H1 (cell line): ENCODE measurements around the gene DHCR7. TPM values are rescaled to one million over a fixed set of nuclear protein-coding genes. Genes with fewer than 3 reads are reported as not detected.

Experiments
- CTCF ChIA-PET: fragments of 300-600 bp; sonication (Branson Sonifier 250); formaldehyde crosslinking; loops from one replicate; lab custom pipeline; 2021; ENCODE audit not compliant: partially characterized antibody; lab: Charles Lee
- POLR2A ChIA-PET: fragments of 300-600 bp; sonication (Branson Sonifier 250); formaldehyde crosslinking; loops from one replicate; lab custom pipeline; 2021; ENCODE audit warnings: inconsistent platforms; ENCODE audit not compliant: partially characterized antibody; lab: Charles Lee
- DNase-seq, 2 experiments: peaks; one replicate each; pipeline versions ENCODE4 v3.0.0 to v3.0.0-alpha.2; 2010 to 2022; ENCODE audit warnings: low spot score in 2 of 2, low read depth in 1 of 2, mixed read lengths in 1 of 2
- FAIRE-seq: peaks from 2 replicates; lab custom pipeline; 2011; peaks lifted over from hg19 to GRCh38; lab: Jason Lieb, UNC
- H2AFZ ChIP-seq: 2 replicates; pipeline ENCODE4 v1.8.1; 2012; ENCODE audit warnings: low read length, inconsistent platforms
- H2AK5ac ChIP-seq: 2 replicates; pipeline ENCODE4 v1.6.1; 2013; ENCODE audit warnings: low read depth, low read length
- H2BK120ac ChIP-seq: replicated peaks from 2 replicates; pipeline ENCODE3; 2013; ENCODE audit warnings: low read depth, low read length, inconsistent platforms
- H2BK12ac ChIP-seq: 2 replicates; pipeline ENCODE4 v1.6.1; 2013; ENCODE audit warnings: low read depth, low read length
- H2BK15ac ChIP-seq: 2 replicates; pipeline ENCODE4 v1.6.1; 2013; ENCODE audit warnings: low read length
- H2BK20ac ChIP-seq: 2 replicates; pipeline ENCODE4 v1.6.1; 2013; ENCODE audit warnings: low read length
- H2BK5ac ChIP-seq: 2 replicates; pipeline ENCODE4 v1.6.1; 2013; ENCODE audit warnings: low read depth, low read length
- H3K14ac ChIP-seq: 2 replicates; pipeline ENCODE4 v1.6.1; 2013; ENCODE audit warnings: inconsistent platforms; ENCODE audit not compliant: insufficient read length
- H3K18ac ChIP-seq: 2 replicates; pipeline ENCODE4 v1.6.1; 2013; ENCODE audit warnings: low read length; ENCODE audit errors: extremely low read depth
- H3K23ac ChIP-seq: 2 replicates; pipeline ENCODE4 v1.6.1; 2013; ENCODE audit warnings: inconsistent platforms; ENCODE audit not compliant: insufficient read length
- H3K23me2 ChIP-seq: 2 replicates; pipeline ENCODE4 v1.6.1; 2013; ENCODE audit warnings: low read depth, low read length
- H3K27ac ChIP-seq: 2 replicates; pipeline ENCODE4 v1.6.1; 2011; ENCODE audit warnings: low read depth, low read length, inconsistent platforms
- H3K27me3 ChIP-seq, 4 experiments: replicated peaks in 1 of 4; 1 replicate in 1 of 4; 2 replicates in 3 of 4; pipeline versions ENCODE4 v1.6.1 to v1.8.1; 2011 to 2013; ENCODE audit warnings: low read length in 3 of 4, mild to moderate bottlenecking in 3 of 4, inconsistent platforms in 2 of 4, mixed read lengths in 2 of 4, moderate library complexity in 1 of 4; ENCODE audit not compliant: control insufficient read depth in 3 of 4, insufficient read depth in 3 of 4; ENCODE audit errors: extremely low read depth in 1 of 4
- H3K36me3 ChIP-seq, 4 experiments: 2 replicates each; pipeline versions ENCODE4 v1.6.1 to v1.8.1; 2011 to 2013; ENCODE audit warnings: mild to moderate bottlenecking in 4 of 4, low read length in 3 of 4, moderate library complexity in 2 of 4, control low read depth in 1 of 4, inconsistent platforms in 1 of 4; ENCODE audit not compliant: insufficient read depth in 4 of 4, control insufficient read depth in 2 of 4
- H3K4ac ChIP-seq: replicated peaks from 2 replicates; pipeline ENCODE3; 2013; ENCODE audit warnings: low read length, low read depth, mixed read lengths, inconsistent platforms; ENCODE audit not compliant: insufficient read length
- H3K4me1 ChIP-seq, 4 experiments: replicated peaks in 1 of 4; 1 replicate in 1 of 4; 2 replicates in 3 of 4; pipeline versions ENCODE4 v1.6.1 to v1.8.1; 2011 to 2013; ENCODE audit warnings: low read length in 3 of 4, inconsistent platforms in 2 of 4, mixed read lengths in 1 of 4; ENCODE audit not compliant: insufficient read depth in 4 of 4, control insufficient read depth in 3 of 4
- H3K4me2 ChIP-seq, 2 experiments: 2 replicates each; pipeline versions ENCODE4 v1.6.1 to v1.8.1; 2011 to 2013; ENCODE audit warnings: low read depth in 2 of 2, low read length in 2 of 2, control low read depth in 1 of 2, inconsistent platforms in 1 of 2, mild to moderate bottlenecking in 1 of 2; ENCODE audit not compliant: insufficient read depth in 1 of 2
- H3K4me3 ChIP-seq, 4 experiments: fragments of 200-600, 300-600 bp in 1 of 4; sonication (generic), shearing (Covaris generic), sonication (Bioruptor Twin) in 1 of 4; 2 replicates each; pipeline versions ENCODE4 v1.5.1 to v1.8.1; 2011 to 2016; ENCODE audit warnings: low read length in 4 of 4, low read depth in 3 of 4, control low read depth in 2 of 4, inconsistent platforms in 2 of 4, mild to moderate bottlenecking in 2 of 4, mixed read lengths in 1 of 4, moderate library complexity in 1 of 4; ENCODE audit not compliant: insufficient read depth in 2 of 4; ENCODE audit errors: extremely low read depth in 1 of 4
- H3K56ac ChIP-seq: replicated peaks from 2 replicates; pipeline ENCODE3; 2013; ENCODE audit warnings: low read depth, mild to moderate bottlenecking, mixed read lengths, low read length, inconsistent platforms; ENCODE audit not compliant: insufficient read length
- H3K79me1 ChIP-seq: 2 replicates; pipeline ENCODE4 v1.6.1; 2013; ENCODE audit warnings: low read depth, low read length, control low read depth
- H3K79me2 ChIP-seq, 2 experiments: 2 replicates each; pipeline versions ENCODE4 v1.6.1 to v1.8.1; 2012 to 2013; ENCODE audit warnings: low read length in 2 of 2, mild to moderate bottlenecking in 2 of 2, inconsistent platforms in 1 of 2; ENCODE audit not compliant: insufficient read depth in 2 of 2, control insufficient read depth in 1 of 2
- H3K9ac ChIP-seq, 4 experiments: replicated peaks in 1 of 4; 1 replicate in 1 of 4; 2 replicates in 3 of 4; pipeline versions ENCODE4 v1.6.1 to v1.8.1; 2011 to 2013; ENCODE audit warnings: low read depth in 3 of 4, low read length in 3 of 4, control low read depth in 2 of 4, mild to moderate bottlenecking in 2 of 4, moderate library complexity in 2 of 4, inconsistent platforms in 1 of 4; ENCODE audit errors: extremely low read depth in 1 of 4
- H3K9me3 ChIP-seq, 2 experiments: 2 replicates each; pipeline versions ENCODE4 v1.6.1 to v1.8.1; 2012 to 2013; ENCODE audit warnings: mild to moderate bottlenecking in 2 of 2, moderate library complexity in 2 of 2, control low read depth in 1 of 2, inconsistent platforms in 1 of 2, low read depth in 1 of 2, low read length in 1 of 2, mixed read lengths in 1 of 2; ENCODE audit not compliant: insufficient read depth in 2 of 2
- H4K20me1 ChIP-seq, 2 experiments: replicated peaks in 1 of 2; 2 replicates each; pipeline versions ENCODE3 to v1.8.1; 2011 to 2013; ENCODE audit warnings: inconsistent platforms in 2 of 2, low read length in 2 of 2, mild to moderate bottlenecking in 1 of 2; ENCODE audit not compliant: insufficient read depth in 2 of 2, control insufficient read depth in 1 of 2
- H4K5ac ChIP-seq: 2 replicates; pipeline ENCODE4 v1.6.1; 2013; ENCODE audit warnings: low read length, low read depth, mixed read lengths, inconsistent platforms; ENCODE audit not compliant: insufficient read length
- H4K8ac ChIP-seq: 2 replicates; pipeline ENCODE4 v1.8.0; 2013; ENCODE audit warnings: mild to moderate bottlenecking, moderate library complexity, low read length, inconsistent platforms; ENCODE audit not compliant: insufficient read depth; ENCODE audit errors: extremely low read depth
- H4K91ac ChIP-seq: replicated peaks from 2 replicates; pipeline ENCODE3; 2013; ENCODE audit warnings: low read length, mixed read lengths, inconsistent platforms; ENCODE audit not compliant: insufficient read length
- BCL11A ChIP-seq, 2 experiments: IDR thresholded peaks; one replicate each; pipeline ENCODE4 v1.6.1; 2011; ENCODE audit warnings: low read depth in 2 of 2, low read length in 2 of 2, mild to moderate bottlenecking in 2 of 2
- CBX5 ChIP-seq: fragments of 300-800, 300-1000 bp; sonication (generic); IDR thresholded peaks from 2 replicates; pipeline ENCODE4 v1.7.1; 2016; ENCODE audit warnings: antibody characterized with exemption, low read length, low read depth
- CBX8 ChIP-seq: fragments of 300-800, 300-1000 bp; sonication (generic); IDR thresholded peaks from 2 replicates; pipeline ENCODE4 v1.7.1; 2016; ENCODE audit warnings: low read depth, low read length, borderline replicate concordance
- EZH2 ChIP-seq: fragments of 200-600 bp; sonication (generic); IDR thresholded peaks from 2 replicates; pipeline ENCODE4 v1.7.1; 2012; ENCODE audit warnings: low read depth, mild to moderate bottlenecking, moderate library complexity, low read length, inconsistent platforms; ENCODE audit not compliant: severe bottlenecking
- JUN ChIP-seq: IDR thresholded peaks from 2 replicates; pipeline ENCODE4 v1.6.1; 2011; ENCODE audit warnings: low read depth, mild to moderate bottlenecking, improper control_type of control experiment, low read length
- KDM4A ChIP-seq: IDR thresholded peaks from one replicate; pipeline ENCODE4 v1.7.1; 2012; ENCODE audit warnings: low read depth, mild to moderate bottlenecking, moderate library complexity, low read length, inconsistent platforms; ENCODE audit not compliant: severe bottlenecking
- NANOG ChIP-seq: IDR thresholded peaks from 2 replicates; pipeline ENCODE4 v1.6.1; 2011; ENCODE audit warnings: low read length, low read depth, mild to moderate bottlenecking, inconsistent platforms; ENCODE audit not compliant: insufficient read depth, poor library complexity, severe bottlenecking
- SIX5 ChIP-seq: IDR thresholded peaks from 2 replicates; pipeline ENCODE4 v1.6.1; 2011; ENCODE audit warnings: mild to moderate bottlenecking, low read depth, low read length
- SP2 ChIP-seq: IDR thresholded peaks from 2 replicates; pipeline ENCODE4 v1.6.1; 2012; ENCODE audit warnings: mild to moderate bottlenecking, low read length, inconsistent platforms
- TBP ChIP-seq: IDR thresholded peaks from 2 replicates; pipeline ENCODE4 v1.6.1; 2011; ENCODE audit warnings: low read depth, low read length, improper control_type of control experiment
- TCF12 ChIP-seq: IDR thresholded peaks from 2 replicates; pipeline ENCODE4 v1.6.1; 2011; ENCODE audit warnings: low read depth, mild to moderate bottlenecking, low read length
- TEAD4 ChIP-seq: IDR thresholded peaks from 2 replicates; pipeline ENCODE4 v1.6.1; 2012; ENCODE audit warnings: low read depth, low read length, inconsistent platforms, mixed read lengths
- WGBS, 2 experiments: shearing (Covaris generic) in 1 of 2; methylation state at CpG; one replicate each; pipeline versions ENCODE4 v1.1.6 to v1.1.7; 2013 to 2015; ENCODE audit warnings: low lambda C conversion rate in 2 of 2, mixed read lengths in 2 of 2, inconsistent platforms in 1 of 2, low coverage in 1 of 2, missing lambda C conversion rate in 1 of 2; ENCODE audit not compliant: insufficient replicate concordance in 2 of 2, insufficient coverage in 1 of 2, insufficient read length in 1 of 2; ENCODE audit errors: extremely low coverage in 1 of 2, missing lambda C conversion rate in 1 of 2; 5-methylcytosine and 5-hydroxymethylcytosine counted together
- polyA plus RNA-seq, 7 experiments: library from polyadenylated mRNA; depleted of rRNA in 3 of 7; stranded (reverse) in 5 of 7; unstranded in 2 of 7; fragments of >200 nt in 5 of 7; fragments of 200-250 nt in 2 of 7; gene quantifications; 1 replicate in 5 of 7; 2 replicates in 1 of 7; 4 replicates in 1 of 7; pipeline versions ENCODE4 v1.2.1 to v1.2.3, GENCODE V29; 2011 to 2013; ENCODE audit warnings: missing spikeins in 2 of 7, mixed read lengths in 2 of 7
- total RNA-seq: library from RNA; stranded (reverse); fragmentation: NEBNext Ultra II Directional; extraction: Animal tissue kit (Norgen Biotek cat#: 25700); gene quantifications from 2 replicates; pipeline ENCODE4 v1.2.1, GENCODE V29; 2021
- TF ChIP-seq, protein P1 (sequence below): IDR thresholded peaks from 2 replicates; pipeline ENCODE4 v1.6.1; 2012; ENCODE audit warnings: inconsistent platforms
- TF ChIP-seq, protein P2 (sequence below): IDR thresholded peaks from 2 replicates; pipeline ENCODE4 v1.6.1; 2011; ENCODE audit warnings: low read depth, mild to moderate bottlenecking, low read length; ENCODE audit not compliant: insufficient read depth

DHCR7 gene
- total and polyA plus RNA-seq, 2 of the 8 experiments (the other 6 are each of a cell fraction or from before 2014, with no cell fraction given), result 144 to 157 TPM

DNA sequence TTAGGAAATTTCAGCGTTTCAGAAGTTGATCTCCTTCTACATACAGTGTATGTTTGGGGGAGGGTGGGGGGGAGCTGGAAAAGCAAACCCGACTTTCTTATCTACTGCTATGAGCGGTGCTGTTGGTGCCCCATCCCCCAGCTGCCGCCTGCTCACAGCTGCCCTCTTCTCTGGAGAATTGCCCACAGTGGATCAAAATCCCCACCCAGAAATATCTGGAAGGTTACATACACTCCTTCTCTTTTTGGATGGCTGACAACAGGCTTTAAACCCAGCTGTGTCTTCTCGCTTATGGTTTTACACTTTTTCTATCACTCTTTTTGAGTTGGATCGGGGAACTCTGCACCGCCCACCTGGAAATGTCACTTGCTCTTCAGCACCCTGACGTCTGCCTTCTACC lies 56.4 kb downstream of the DHCR7 start:
- Histone ChIP-seq H3K9me3 (peaks cover 6 to 9% of the 10 kb centered on the region in 2 experiments; a peak in 3 of 4 replicates), H2BK120ac (no peak overlapping the region), H3K4me2 (no peak overlapping the region), H2BK5ac (no peak overlapping the region), H3K4me1 (no peaks in the 10 kb centered on the region), H2BK20ac (no peak overlapping the region), H4K91ac (no peak overlapping the region), H3K79me1 (no peaks in the 10 kb centered on the region), H3K18ac (no peak overlapping the region), H3K23ac (no peak overlapping the region), H3K23me2 (peaks cover 7% of the 10 kb centered on the region; the same call in 1 of the 2 replicates), H4K20me1 (peaks cover 0 to 2% of the 10 kb centered on the region in 2 experiments), H3K27me3 (peaks cover 0 to 4% (median 1%) of the 10 kb centered on the region in 4 experiments; a peak in 2 of 7 replicates), H4K8ac (no peak overlapping the region), H2AFZ (no peak overlapping the region), H3K4ac (no peak overlapping the region), H3K4me3 (no peak overlapping the region), H3K27ac (no peak overlapping the region), H2AK5ac (no peak overlapping the region), H2BK12ac (no peak overlapping the region), H3K14ac (no peak overlapping the region), H2BK15ac (no peak overlapping the region), H3K56ac (no peak overlapping the region), H4K5ac (no peak overlapping the region), H3K79me2 (no peaks in the 10 kb centered on the region), H3K9ac (no peak overlapping the region), H3K36me3 (no peaks in the 10 kb centered on the region; a peak in 1 of 8 replicates)
- WGBS, 2 experiments, result 75% methylated on average over 6 of the region's 8 CpGs; no CpG with 5 or more reads in 1 of the 2 experiments
- FAIRE-seq, result no peak
- ChIA-PET CTCF (interaction anchor here (1.1 to 1.5 kb wide), 2 partner anchors 19 to 24 kb away, joined by 3 read pairs; no protein-coding TSS in a partner anchor), POLR2A (interaction anchor here (1.7 kb wide), 1 partner anchor 126 kb away, joined by 3 read pairs; no protein-coding TSS in a partner anchor)
- DNase-seq, result no peak
- no peak for TF ChIP-seq TEAD4
- TF ChIP-seq CBX8, result no peak
- no peak for TF ChIP-seq KDM4A
- TF ChIP-seq JUN, result no peak
- TF ChIP-seq, protein P1, sequence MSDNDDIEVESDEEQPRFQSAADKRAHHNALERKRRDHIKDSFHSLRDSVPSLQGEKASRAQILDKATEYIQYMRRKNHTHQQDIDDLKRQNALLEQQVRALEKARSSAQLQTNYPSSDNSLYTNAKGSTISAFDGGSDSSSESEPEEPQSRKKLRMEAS, result no peak
- no peak for TF ChIP-seq TCF12
- no peak for TF ChIP-seq CBX5
- no peak for TF ChIP-seq EZH2
- TF ChIP-seq, protein P2, sequence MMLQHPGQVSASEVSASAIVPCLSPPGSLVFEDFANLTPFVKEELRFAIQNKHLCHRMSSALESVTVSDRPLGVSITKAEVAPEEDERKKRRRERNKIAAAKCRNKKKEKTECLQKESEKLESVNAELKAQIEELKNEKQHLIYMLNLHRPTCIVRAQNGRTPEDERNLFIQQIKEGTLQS, result no peak
- TF ChIP-seq SP2, result no peak
- TF ChIP-seq SIX5, result no peak
- no peak for TF ChIP-seq BCL11A (IDR thresholded peaks at IDR 0.05; ENCODE audit: low read depth in 2 of 2, low read length in 2 of 2)
- no peak for TF ChIP-seq TBP
- no peak for TF ChIP-seq NANOG
